Amniotic epithelial cell (primary cell): ENCODE data around the gene NID2.

Experiments used
- DNase-seq: peaks from one replicate; pipeline ENCODE4 v3.0.0-alpha.2; 2010; ENCODE audit warnings: low read depth

NID2 gene

GRCh38 chr14:51959928-51960327 is 108.9 kb downstream of the NID2 start:
- no peak for DNase-seq

DNA sequence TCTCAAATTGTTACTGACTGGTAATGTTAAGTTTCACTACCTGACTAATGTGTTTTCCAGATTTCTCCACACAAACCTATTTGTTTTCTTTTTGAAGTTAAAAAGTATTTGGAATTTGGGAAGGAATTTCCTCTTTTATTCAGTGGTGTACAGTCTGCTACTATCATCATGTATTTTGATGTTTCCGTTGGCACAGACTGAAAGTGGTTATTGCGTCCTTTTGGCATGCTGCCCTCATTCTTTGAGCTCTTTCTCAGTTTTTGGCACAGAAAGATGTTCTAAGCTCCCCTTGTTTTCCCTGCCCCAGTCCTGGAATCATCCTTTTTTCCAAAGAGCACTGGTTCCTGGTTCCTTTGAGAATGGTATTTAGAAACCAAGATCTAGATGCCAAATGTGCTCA is 110.9 kb downstream of the NID2 start:
- no peak for DNase-seq
